Adipose tissue (tissue), 3 donors: ENCODE data around the gene AKAP9. TPM values are rescaled to one million over a fixed set of nuclear protein-coding genes. Genes with fewer than 3 reads are reported as not detected.
"Not testable (repeated sequence)": the region's sequence is repeated elsewhere in the genome, so short reads cannot be mapped to it uniquely, and the experiment has no call there.

Experiments used
- H3K27ac ChIP-seq: one replicate; pipeline ENCODE4 v1.5.1; 2013; ENCODE audit warnings: low read depth, low read length
- WGBS, 3 donors: extraction: QIAGEN DNeasy Blood & Tissue Kit; methylation state at CpG; one replicate each; pipeline ENCODE4 v1.1.7; 2013; 5-methylcytosine and 5-hydroxymethylcytosine counted together
- polyA plus RNA-seq, 3 donors: library from polyadenylated mRNA; stranded (reverse); fragments of 200-250 nt; gene quantifications; one replicate each; pipeline ENCODE4 v1.2.3, GENCODE V29; 2013
- donor health status: healthy with polysubstance abuse.
- donor health status: Bipolar disorder and iron deficiency.
- donor health status: healthy.

The AKAP9 gene
- polyA plus RNA-seq, 3 donors, result 10.6 to 13.9 (median 12.2) TPM

DNA sequence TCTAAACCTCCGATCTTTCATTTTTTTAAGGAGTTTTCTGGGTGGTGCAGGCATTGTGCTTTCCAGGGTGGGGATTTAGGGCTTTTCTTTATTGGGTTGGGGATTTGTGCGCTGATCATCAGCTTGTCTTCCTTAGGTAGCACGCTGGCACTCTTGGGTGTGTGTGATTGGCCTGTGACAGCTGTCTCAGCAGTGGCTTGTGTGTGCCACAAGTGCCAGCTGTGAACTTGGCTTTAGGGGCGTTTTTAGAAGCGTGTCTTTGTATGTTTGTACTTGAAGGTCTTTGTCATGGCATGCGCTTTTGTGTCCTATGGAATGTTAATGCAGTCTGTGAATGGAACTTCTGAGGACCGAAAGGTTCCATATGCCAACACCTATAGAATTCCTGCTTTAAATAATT, 788 bp downstream of the AKAP9 start:
- 2 to 6% (median 2%) methylated on average over 7 of the region's 7 CpGs for WGBS, 3 donors
- peak overlapping the region; percentile 83 for H3K27ac ChIP-seq

GRCh38 chr7:91942312-91942711, 1.6 kb downstream of the AKAP9 start:
- H3K27ac ChIP-seq, result no peak overlapping the region
- 23 to 56% (median 42%) methylated on average over 2 of the region's 2 CpGs for WGBS, 3 donors

DNA sequence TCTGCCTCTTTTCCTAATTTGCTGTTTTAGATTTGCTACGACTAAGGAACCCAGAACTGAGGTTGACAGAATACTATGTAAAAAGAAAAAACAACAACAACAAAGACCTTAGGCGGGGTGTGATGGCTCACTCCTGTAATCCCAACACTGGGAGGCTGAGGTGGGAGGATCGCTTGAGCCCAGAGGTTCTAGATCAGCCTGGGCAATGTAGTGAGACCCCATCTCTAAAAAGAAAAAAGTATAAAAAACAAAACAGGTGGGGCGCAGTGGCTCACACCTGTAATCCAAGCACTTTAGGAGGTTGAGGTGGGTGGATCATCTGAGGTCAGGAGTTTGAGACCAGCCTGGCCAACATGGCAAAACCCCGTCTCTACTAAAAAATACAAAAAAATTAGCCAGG, 4.3 kb downstream of the AKAP9 start:
- 94 to 97% (median 97%) methylated on average over 5 of the region's 5 CpGs for WGBS, 3 donors
- H3K27ac ChIP-seq, result not testable (repeated sequence)

- no peak overlapping the region for H3K27ac ChIP-seq
- 39 to 47% (median 45%) methylated on average over 2 of the region's 2 CpGs for WGBS, 3 donors
Measured at GRCh38 chr7:91945476-91945875, 4.8 kb downstream of the AKAP9 start.

GRCh38 chr7:91946549-91946948, 5.9 kb downstream of the AKAP9 start:
- 49 to 70% (median 60%) methylated on average over 3 of the region's 3 CpGs for WGBS, 3 donors
- H3K27ac ChIP-seq, result no peak overlapping the region

DNA sequence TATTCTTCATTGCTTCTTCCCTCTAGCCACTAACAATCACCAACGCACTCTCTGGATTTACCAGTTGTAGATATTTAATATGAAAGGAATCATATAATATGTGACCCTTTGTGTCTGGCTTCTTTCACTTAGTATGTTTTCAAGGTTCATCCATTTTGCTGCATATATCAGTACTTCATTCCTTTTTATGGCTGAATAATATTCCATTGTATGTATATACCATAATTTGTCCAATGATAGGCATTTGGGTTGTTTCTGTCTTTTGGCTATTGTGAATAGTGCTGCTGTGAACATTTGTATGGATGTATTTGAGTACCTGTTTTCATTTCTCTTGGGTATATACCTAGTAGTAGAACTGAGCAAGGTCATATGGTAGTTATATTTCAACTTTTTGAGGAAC, 7.3 kb downstream of the AKAP9 start:
- 97 to 100% (median 100%) methylated on average over 1 of the region's 1 CpG for WGBS, 3 donors
- no peak overlapping the region for H3K27ac ChIP-seq

DNA sequence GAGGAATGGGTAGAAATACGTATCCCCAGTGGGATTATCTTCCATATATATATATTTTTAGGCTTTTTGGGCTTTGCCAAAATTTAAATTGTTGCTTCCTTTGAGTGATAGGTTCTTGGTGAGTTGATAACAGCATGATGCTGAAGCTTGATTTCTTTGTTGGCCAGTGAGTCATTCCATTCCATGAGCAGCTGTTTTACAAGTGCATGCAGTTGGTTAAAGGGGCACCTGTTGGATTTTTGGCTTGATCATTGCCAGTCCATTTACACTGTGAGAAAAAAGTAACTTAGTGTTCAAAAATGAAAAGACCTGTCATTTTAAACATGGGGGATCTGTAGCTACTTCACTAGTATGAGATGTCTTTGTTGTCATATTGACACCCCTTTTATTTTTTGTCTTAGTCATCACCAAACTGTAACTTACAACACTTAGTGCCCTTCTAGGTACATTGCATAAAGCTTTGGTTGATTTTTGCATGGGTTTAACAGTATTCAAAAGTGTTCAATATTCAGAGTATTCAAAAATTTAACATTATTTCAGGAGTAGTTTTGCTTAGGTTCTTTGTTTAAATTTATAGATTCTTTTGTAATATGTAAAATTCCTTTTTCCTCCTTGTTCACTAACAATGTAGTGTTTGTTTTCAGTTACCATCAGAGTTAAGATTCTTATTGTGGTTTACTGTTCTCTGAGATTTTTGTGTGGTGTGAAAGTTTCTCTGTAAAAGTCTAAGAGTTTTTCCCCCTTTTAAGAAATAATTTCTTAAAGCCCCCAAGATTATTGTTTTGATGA, 8.8 kb downstream of the AKAP9 start:
- WGBS, 3 donors, result 93 to 100% (median 97%) methylated on average over 1 of the region's 1 CpG

DNA sequence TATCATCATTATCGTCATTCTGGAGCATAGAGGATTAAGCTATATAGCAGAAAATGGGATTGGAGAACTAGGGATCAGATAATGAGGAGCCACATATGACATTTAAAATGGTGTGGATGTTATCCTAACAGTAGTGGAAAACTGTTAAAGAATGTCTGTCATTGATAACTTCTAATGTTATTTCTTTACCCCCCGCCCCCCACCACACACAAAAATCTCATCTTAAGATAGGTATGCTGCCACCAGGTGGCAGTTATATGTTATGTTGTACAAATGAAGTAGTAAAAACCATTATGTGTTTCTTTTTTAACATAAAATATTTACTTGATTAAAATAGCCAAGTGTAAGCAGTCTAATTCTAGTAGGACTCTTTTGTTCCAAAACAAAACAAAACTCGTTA, 13.0 kb downstream of the AKAP9 start:
- H3K27ac ChIP-seq, result no peak overlapping the region
- WGBS, 3 donors, result 91 to 95% (median 94%) methylated on average over 3 of the region's 3 CpGs

More for the DNA sequence above, 8.8 kb downstream of the AKAP9 start:
- H3K27ac ChIP-seq, result no peak overlapping the region

DNA sequence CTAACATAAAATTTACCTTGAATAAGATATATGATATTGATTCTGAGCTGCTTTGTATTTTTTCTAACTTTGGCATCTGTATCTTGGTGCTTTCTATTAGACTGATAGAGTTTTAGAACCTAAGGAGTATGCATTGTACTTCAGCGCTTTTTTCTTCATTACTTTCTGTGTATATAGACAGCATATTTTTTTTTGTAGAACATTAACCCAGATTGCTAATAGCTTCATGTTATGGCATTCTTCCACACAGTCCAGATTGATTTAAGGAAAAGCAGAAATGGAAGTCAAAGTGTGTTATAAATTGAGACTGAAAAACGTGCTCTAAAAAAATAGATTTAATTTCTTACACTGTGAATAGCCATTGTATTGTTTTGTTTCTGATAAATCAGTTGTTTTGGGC, 15.8 kb downstream of the AKAP9 start:
- not testable (repeated sequence) for H3K27ac ChIP-seq
- WGBS, 3 donors, result 40 to 95% (median 94%) methylated on average over 2 of the region's 2 CpGs

- WGBS, 3 donors, result 87 to 98% (median 96%) methylated on average over 1 of the region's 1 CpG
- H3K27ac ChIP-seq, result no peak overlapping the region
Measured at GRCh38 chr7:91957232-91957631, 16.6 kb downstream of the AKAP9 start.

DNA sequence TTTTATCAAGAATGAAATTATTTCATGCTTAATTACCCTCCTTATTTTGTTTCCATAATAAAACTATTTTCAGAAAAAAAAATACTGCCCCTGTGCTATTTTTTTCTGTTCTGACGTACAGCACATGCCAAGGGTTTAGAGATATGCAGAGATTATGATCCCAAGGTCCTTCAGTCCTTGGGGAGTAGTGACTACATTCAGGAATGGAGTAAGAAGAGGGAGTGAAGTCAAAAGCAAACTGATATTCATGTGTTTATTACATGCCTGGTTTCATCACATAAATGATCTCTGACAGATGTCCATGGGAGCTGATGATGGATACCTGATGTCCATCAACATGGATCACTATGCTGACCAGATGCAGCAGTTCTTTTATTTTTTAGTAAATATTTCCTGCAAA, 17.2 kb downstream of the AKAP9 start:
- no peak overlapping the region for H3K27ac ChIP-seq
- WGBS, 3 donors, result 17 to 64% (median 49%) methylated on average over 1 of the region's 1 CpG

GRCh38 chr7:91959023-91959422, 18.4 kb downstream of the AKAP9 start:
- H3K27ac ChIP-seq, result no peak overlapping the region
- 57 to 78% (median 75%) methylated on average over 5 of the region's 5 CpGs for WGBS, 3 donors

DNA sequence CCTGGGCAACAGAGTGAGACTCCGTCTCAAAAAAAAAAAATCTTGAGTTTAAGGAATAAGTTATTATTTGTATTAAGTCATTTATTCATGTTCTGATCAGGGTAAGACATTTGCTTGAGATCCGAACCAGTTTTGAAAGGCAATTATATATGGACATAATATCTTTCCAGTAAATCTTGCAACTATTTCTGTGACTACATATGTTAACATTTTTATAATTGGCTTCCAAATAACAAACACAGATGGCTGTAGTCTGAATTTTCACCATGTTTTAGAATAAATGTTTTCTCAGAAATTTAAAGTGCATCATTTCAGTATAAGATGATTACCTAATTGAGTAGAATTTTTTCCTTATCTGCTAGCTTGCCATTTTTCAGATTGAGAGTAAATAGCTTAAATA, 21.2 kb downstream of the AKAP9 start:
- H3K27ac ChIP-seq, result no peak overlapping the region

GRCh38 chr7:91962419-91962818, 21.8 kb downstream of the AKAP9 start:
- no peak overlapping the region for H3K27ac ChIP-seq
- WGBS, 3 donors, result 82 to 93% (median 91%) methylated on average over 3 of the region's 3 CpGs

More for the DNA sequence above, 21.2 kb downstream of the AKAP9 start:
- 89 to 95% (median 93%) methylated on average over 2 of the region's 2 CpGs for WGBS, 3 donors

DNA sequence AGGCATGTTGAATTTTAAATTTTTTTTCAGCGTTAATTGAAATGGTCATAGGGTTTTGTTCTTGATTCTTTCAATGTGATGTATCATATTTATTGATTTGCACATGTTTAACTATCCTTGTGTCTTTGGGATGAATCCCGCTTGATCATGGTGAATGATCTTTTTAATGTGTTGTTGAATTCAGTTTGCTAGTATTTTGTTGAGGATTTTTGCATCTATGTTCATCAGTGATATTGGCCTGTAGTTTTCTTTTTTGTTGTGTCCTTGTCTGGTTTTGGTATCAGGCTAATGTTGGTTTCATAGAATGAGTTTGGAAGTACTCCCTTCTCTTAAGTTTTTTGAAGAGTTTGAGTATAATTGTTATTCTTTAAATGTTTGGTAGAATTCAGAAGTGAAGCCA, 26.9 kb downstream of the AKAP9 start:
- not testable (repeated sequence) for H3K27ac ChIP-seq
- 98 to 100% (median 98%) methylated on average over 2 of the region's 2 CpGs for WGBS, 3 donors

- 68 to 91% (median 87%) methylated on average over 5 of the region's 5 CpGs for WGBS, 3 donors
Measured at GRCh38 chr7:91973639-91974038, 33.0 kb downstream of the AKAP9 start.

GRCh38 chr7:91974066-91974465, 33.4 kb downstream of the AKAP9 start:
- no peak overlapping the region for H3K27ac ChIP-seq

More at GRCh38 chr7:91973639-91974038, 33.0 kb downstream of the AKAP9 start:
- no peak overlapping the region for H3K27ac ChIP-seq

- 97 to 99% (median 98%) methylated on average over 4 of the region's 4 CpGs for WGBS, 3 donors
- no peak overlapping the region for H3K27ac ChIP-seq
Measured at GRCh38 chr7:91976743-91977142, 36.1 kb downstream of the AKAP9 start.

GRCh38 chr7:91979590-91979989, 38.9 kb downstream of the AKAP9 start:
- H3K27ac ChIP-seq, result no peak overlapping the region
- WGBS, 3 donors, result 95 to 97% (median 96%) methylated on average over 1 of the region's 1 CpG

- WGBS, 3 donors, result 95 to 97% (median 96%) methylated on average over 4 of the region's 4 CpGs
- H3K27ac ChIP-seq, result not testable (repeated sequence)
Measured at GRCh38 chr7:91982352-91982751, 41.7 kb downstream of the AKAP9 start.
